ENCODE data around the gene SIGLEC7.

SIGLEC7 gene

DNA sequence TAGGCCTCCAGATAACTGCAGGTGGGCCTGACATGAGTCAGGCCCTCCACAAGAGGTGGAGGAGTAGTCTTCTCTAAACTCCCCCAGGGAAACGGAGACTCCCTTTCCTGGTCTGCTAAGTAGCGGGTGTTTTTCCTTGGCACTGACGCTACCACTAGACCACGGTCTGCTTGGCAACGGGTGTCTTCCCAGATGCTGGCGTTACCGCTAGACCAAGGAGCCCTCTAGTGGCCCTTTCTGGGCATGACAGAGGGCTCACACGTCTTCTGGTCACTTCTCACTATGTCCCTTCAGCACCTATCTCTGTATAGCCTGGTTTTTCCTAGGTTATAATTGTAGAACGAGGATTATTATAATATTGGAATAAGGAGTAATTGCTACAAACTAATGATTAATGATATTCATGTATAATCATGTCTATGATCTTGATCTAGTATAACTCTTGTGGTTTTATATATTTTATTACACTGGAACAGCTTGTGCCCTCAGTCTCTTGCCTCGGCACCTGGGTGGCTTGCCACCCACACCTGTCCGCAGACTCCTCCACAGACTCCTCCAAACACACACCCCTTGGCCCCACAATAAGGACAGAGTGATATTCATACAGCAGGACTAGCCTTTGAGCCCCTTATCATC, 27.3 kb downstream of the SIGLEC7 start:
- DNase-seq, result peak; percentile 73

DNA sequence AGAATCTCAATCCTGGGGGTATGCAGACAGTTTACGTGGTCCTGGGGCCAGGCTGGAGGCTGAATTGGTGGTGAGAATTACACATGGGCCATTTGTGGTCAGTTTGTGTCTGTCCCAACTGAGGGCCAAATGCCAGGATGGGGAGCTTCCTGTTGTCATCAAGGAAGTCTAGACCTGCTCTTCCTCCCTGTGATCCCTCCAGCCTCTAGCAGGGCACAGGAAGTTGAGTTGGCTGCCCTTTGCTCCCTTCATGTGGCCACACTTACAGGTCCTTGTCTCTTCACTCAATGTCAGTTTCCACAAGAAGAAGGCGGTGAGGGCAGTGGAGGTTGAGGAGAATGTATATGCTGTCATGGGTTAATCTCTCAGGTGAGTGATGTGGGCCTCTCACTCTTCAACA, 30.1 kb downstream of the SIGLEC7 start:
- DNase-seq, result no peak

DNA sequence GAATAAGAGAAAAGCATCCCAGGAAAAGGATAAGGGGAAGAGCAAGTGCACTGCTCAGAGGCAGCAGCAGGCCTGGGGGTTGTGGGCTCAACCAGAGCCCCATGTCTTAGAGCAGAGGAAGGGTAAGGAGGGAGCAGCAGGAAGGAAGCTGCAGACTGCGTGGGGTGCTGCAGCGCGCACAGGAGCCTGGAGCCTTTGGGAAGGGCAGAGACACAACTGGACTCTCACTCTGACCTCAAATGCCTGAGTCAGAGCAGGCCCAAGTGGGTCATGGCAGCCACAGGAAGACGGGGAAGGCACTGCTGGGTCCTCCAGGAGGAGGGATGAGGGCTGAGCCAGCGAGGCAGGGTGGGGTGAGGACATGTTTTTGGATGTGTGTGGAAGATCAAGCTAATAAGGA, 31.6 kb downstream of the SIGLEC7 start:
- DNase-seq, result no peak

DNA sequence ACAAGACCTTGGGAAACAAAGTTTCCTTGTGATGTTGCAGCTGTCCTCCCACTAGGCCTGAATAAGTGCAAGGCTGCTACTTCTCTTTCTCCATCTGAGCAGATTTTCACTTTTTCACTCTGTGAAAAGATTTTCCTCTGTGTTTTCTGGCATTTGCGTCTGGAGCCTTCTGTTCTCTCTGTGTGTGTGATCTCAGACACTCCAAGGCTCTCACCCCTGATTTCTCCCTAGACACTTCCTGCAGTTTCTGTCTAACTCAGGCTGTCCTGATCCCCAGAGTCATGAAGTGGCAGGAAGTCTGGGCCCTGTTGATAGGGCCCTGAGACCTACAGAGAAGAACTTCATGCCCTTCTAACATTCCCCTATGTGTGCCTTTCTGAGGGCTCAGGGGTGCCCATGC, 37.2 kb downstream of the SIGLEC7 start:
- no peak for DNase-seq

DNA sequence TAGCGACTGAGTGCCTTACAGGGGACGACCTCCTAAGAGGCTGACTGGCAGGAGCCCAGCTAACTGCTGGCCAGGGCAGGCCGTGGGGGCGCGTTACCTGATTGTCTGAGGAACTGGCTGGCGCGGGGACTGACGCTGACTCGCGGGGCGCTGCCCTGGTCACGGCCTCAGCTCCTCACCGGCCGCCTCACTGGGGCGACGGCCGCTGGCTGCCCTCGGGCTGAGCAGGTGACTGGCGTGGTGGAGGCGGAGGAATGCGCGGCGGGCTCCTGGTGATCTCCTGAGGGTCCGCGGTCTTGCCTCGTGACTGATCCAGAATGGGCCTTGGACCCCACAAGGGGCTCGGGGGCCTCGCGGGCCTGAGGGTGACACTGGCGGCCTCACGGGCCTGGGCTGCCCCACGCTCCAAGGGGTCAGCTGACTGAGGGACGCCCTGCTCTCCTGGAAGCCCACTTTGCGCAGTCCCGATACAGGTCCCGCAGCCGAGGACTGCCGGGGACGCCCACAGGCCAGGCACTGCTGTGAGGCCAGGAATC, 39.3 kb downstream of the SIGLEC7 start:
- DNase-seq, result no peak

DNA sequence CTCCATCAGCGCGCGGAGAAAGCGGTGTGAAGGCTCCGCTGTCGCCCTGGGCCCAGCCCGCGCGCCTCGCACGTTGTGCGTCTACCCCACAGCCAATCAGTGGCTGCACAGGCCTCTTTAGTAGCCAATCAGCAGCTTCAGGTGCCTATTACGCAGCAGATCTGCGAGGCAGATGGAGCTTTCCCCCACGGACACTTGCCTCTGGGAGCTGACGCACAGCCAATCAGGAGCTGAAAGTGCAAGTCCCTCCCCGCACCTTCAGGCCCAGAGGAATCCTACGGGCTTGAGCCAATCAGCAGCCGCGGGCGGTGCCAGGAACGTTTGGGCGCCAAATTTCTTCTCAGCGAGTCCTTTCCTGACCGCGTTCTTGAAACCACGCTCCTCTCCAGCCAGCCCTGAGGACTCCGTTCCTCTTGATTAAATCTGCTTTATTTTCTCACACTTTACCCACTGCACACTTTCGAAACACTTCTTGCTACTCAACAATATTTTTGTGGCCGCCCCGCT, 39.9 kb downstream of the SIGLEC7 start:
- DNase-seq, result no peak

DNA sequence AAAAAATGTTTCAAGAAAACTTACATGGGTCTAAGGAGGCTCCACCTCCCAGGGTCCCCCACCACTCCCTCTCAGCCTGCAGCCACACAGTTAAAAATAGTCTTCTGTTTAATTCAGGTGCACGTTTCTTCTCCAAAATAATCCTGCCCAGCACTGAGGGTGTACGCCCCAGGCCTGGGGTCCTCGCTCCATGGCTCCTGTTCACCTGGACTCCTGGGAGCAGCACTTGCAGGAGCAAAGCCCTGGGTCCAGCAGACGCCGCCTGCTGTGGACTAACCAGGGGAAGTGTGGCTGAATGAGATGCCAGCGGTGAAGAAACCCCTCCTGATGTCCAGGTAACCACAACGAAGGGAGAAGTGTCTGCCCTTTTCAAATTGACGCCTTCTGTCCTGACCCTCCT, 41.5 kb downstream of the SIGLEC7 start:
- DNase-seq, result no peak

DNA sequence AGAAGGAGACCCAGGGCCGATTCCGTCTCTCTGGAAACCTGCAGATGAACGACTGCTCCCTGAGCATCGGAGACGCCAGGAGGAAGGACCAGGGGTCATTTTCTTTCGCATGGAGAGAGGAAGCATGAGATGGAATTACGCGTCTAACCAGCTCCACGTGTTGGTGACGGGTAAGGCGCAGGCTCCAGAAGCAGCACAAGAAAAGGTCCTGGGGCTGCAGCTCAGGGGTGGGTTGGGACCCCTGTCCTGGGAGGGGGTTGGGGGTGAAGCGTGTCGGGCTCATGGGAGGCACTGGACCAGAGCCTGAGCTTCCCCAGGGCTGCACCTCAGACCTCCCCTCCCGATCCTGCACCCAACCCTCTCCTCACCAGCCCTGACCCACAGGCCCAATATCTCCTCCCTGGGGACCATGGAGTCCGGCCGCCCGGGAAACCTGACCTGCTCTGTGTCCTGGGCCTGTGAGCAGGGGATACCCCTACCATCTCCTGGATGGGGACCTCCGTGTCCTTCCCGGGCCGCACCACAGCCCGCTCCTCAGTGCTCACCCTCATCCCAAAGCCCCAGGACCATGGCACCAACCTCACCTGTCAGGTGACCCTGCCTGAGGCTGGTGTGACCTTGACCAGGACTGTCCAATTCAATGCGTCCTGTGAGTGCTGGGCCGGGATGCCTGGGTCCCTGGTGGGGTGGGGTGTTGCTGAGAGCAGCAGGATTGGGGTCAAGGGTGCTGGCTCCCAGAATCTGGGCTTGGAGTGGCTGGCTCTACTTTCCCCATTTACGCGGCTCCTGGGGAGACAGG, 43.2 kb downstream of the SIGLEC7 start:
- no peak for DNase-seq

DNA sequence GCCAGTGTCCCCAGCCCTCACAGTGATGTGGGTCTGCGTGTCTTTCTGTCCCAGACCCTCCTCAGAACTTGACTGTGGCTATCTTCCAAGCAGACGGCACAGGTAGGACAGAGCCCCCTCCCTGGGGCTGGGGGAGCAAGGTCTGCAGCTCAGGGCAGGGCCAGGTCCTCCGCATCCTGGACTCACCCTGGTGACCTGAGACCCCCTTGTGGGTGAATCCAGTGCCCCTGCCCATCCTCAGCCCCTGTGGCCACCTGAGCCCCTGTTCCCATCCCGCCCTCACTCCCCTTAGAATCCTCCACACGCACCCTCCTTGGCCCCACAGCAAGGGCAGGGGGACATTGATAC, 43.7 kb downstream of the SIGLEC7 start:
- DNase-seq, result no peak

DNA sequence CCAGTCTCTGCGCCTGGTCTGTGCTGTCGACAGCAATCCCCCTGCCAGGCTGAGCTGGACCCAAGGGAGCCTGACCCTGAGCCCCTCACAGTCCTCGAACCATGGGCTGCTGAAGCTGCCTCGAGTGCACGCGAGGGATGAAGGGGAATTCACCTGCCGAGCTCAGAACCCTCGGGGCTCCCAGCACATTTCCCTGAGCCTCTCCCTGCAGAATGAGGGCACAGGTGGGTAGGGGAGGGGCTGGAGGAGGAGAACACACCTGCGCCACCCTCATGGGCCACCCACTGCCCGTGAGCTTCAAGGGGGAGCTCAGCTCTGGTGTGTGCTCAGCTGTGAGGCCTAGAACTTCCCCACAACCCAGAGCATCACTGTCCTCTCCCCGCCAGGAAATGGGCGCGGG, 44.2 kb downstream of the SIGLEC7 start:
- DNase-seq, result no peak

DNA sequence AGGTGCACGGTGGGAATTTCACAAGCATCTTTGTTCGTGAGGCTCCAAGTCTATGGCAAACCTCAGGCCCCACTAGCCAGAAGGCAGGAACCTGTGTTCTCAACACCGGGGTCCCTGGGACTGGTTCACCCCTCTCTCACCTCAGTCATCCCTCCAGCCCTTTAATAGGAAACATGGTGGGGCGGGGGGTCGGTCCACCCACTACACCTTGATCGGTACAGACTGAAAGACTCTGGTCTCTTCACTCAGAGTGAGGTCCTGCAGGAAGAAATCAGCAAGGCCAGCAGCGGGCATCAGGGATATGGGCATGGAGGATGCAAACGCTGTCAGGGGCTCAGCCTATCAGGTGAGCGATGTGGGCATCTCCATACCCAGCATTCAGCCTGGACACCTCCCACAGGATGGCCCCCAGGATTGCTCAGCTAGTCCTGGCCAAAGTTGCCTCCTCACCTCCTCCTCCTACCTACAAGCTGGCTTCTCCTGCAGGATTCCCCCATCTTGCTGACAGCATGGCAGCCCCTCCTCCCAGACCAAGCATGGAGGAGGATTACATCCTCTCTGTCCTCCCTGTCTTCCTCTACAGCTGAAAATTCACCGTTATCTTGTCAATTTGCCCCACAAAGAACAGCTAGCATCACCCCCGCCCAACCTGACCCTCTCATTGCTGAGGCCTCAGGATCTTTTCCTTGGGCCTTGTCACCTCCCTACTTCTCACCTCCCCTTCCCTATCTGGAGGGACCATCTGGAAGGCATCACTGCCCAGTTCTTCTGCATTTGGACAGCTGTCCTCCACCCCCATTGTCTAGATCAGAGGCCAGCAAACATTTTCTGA, 45.5 kb downstream of the SIGLEC7 start:
- DNase-seq, result no peak

DNA sequence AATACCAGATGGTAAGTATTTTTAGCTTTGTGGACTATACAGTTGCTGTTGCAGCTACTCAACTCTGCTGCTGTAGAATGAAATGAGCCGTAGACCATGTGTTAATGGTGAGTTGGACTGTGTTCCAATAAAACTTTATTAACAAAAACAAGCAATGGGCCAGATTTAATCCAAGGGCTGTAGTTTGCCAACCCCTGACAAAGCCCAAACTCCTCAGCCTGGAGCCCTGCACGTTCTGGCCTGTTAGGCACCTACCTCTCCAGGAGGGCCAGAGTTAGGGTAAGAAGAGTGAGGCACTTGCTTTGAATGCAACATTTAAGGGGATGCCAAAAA, 46.1 kb downstream of the SIGLEC7 start:
- no peak for DNase-seq

DNA sequence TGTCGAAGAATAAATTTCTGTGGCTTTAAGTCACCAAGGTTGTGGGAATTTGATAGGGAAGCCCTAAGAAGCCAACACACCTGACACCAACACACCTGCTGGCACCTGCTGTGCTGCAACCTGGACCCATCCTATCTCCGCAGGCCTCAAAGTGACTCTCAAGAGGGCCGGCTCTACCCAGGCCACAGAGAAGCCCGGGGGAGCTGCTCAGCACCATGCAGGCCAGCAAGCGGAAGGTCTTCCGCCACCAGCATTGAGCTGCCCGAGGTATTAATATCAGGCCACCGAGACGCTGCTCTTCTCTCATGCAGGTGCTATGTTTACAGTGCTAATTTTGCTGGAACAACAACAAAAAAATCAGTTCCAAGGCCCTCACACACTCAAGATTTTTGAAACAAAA, 50.6 kb downstream of the SIGLEC7 start:
- no peak for DNase-seq

DNA sequence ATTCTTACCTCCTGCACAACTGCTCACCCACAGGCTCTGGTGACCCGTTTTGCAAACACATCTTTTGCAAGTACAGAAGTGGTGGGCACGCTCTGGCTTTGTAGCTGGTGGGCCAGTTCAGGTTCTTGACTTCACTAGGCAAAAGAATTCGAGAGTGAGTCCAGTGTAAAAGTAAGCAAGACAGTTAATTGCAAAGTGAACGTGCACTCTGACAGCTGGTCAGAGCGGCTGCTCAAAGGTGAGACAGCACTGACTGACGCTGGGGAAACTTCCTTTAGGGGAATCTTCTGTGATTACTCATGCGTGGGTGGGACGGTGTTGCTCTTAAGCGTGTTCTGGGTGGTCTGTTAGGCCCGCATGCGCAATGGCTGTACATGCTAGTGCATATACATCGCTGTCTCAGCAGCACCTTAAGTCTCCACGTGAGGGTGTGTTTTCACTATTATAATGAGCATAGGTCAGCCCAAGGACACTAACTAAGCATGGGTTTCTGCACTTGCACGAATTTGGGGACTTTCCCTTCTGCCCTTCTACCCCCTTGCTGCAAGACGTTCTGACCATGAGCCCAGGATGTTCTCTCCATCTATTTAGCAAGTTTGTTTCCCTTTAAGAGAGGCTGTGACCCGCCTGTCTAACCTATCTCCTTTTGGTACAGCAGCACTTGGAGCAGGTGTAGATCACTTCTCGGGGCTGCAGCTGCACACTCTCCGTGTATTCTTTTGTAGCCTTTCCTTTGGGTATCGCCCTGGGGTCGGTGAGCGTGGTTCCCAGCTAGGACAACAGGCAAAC, 52.6 kb downstream of the SIGLEC7 start:
- DNase-seq, result no peak

DNA sequence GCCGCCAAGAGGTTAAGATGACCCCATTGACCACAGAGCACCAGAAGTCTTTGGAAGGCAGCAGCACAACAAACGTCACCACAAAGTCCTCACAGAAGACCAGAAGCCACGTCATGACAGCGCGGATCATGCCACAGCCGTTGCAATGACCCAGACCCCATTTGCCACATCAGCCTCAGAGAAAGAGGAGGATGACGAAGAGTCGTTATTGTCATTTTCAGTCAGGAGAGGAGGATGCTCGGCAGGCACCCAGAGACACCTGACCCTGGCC, 53.1 kb downstream of the SIGLEC7 start:
- no peak for DNase-seq

DNA sequence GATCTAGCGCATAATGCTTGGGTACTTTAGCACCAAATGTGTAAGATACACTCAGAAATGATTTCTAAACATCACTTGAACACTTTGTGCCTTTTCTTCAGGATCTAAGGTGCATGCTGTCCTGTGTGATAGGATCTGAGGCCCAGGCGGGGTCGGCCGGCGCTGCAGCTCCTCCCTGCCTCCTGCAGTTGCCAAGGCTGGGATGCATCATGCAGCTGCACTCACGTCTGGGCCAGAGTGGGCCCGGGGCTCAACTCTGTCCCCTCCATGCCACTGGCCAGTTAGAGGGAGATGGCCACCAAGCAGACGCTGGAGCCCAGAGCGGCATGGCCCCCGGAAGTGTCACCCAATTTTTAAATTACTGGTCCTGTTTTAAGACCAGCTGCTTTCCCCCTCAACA, 53.5 kb downstream of the SIGLEC7 start:
- no peak for DNase-seq

DNA sequence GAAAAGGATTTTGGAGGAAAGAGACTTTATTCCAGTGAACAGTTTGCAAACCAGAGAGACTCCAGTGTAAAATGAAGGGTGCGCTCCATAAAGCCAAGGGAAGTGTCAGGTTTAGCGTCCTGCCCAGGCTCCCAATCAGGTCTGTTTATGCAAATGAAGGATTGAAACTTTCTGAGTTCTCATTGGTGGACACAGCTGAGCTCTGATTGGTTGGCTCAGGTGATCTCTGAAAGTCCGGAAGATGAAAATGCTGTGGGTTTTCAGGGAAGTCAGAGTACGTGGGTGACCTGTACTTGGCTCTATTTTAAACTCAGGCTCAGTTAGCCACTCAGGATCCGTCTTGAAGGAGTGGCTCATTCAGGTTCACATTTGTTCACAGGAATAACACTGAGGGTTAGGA, 54.1 kb downstream of the SIGLEC7 start:
- DNase-seq, result no peak

DNA sequence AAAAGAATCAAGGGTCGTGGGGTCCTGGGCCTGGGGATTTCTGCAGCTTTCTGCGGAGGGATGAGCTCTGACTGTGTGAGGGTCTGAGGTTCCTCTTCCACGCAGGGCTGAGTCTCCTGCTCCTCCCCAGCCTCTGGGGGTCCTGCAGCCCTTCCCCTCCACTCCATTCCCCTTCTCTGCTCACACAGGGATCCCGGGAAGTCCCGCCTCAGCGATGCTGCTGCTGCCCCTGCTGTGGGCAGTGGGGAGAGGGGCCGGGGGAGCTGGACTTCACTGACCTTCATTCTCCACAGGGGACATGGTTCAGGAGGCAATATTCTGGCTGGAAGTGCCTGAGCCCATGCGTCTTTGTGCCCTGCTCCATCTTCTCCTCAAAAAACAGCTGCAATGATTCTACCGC, 56.5 kb downstream of the SIGLEC7 start:
- DNase-seq, result no peak

DNA sequence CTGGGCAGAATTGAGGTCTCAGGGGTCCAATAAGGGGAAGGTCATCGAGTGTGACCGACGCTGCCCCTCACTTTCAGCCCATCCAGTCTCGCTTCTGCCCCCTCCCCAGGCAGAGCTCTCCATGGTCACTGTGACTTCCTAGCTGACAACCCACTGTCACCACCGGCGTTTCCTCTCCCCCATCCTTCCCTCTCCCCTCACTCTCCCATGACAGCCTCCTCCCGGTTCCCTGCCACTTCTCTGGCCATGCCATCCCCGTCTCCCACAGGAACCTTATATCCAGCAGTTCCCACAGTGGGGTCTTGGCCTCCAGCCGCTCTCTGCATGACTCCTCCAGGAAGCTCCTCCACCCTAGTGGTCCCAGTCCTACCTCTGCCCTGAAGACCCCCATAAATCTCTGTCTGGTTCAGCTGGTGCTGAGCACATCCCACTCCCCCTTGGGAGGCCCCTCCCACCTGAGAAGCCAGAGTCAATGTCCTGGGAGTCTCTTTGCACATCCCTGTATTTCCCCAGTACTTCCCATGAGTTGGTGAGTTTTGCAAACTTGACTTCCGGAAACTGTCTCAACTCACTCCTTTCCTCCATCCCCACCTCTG, 58.1 kb downstream of the SIGLEC7 start:
- DNase-seq, result no peak

DNA sequence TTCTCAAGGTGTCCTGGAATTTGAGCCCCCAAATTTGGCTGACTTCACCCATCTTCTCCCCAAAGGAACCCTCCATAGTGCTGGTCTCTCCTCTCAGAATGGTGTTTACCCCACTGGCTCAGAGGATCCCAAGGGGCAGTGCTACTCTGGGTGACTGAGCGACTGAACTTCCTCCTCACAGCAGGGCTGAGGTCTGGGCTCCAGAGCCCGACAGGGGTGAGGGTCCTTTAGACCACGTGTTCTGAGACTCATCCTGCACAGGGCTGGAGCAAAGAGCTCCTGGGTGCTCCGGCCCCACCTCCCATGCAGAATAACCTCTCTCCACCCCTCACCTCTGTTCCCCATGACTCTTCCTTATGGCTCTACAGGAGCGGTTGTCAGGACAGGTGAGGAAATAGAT, 59.6 kb downstream of the SIGLEC7 start:
- no peak for DNase-seq

All from CD4-positive, alpha-beta T cell treated with Interleukin-12 subunit alpha and Interleukin-12 subunit beta, for 1 hour (primary cell).